BE2C (cell line): Measurements from ENCODE around the gene WDR93.
A peak's percentile ranks its signal among the peaks of the same experiment; 100 is the strongest.

Experiments
- DNase-seq: peaks from one replicate; pipeline ENCODE4 v3.0.0-alpha.2; 2020
- H3K27me3 ChIP-seq: fragments of 250-450 bp; sonication (Bioruptor Pico); 2 replicates; pipeline ENCODE4 v1.5.1; 2020; ENCODE audit warnings: mild to moderate bottlenecking
- H3K36me3 ChIP-seq: fragments of 250-450 bp; sonication (Bioruptor Pico); 2 replicates; pipeline ENCODE4 v1.5.1; 2020; ENCODE audit warnings: mild to moderate bottlenecking
- H3K4me1 ChIP-seq: fragments of 250-450 bp; sonication (Bioruptor Pico); 2 replicates; pipeline ENCODE4 v1.5.1; 2020
- H3K4me3 ChIP-seq: 2 replicates; pipeline ENCODE4 v1.5.1; 2011; ENCODE audit warnings: low read depth, low read length
- H3K9me3 ChIP-seq: fragments of 250-450 bp; sonication (Bioruptor Pico); 2 replicates; pipeline ENCODE4 v1.5.1; 2020
- CTCF ChIP-seq: IDR thresholded peaks from 2 replicates; pipeline ENCODE4 v1.5.1; 2012; ENCODE audit warnings: mild to moderate bottlenecking, low read depth, low read length

The WDR93 gene

GRCh38 chr15:89735773-89736172 is 45.2 kb downstream of the WDR93 start:
- no peak for DNase-seq
- no peaks in the 10 kb centered on the region for H3K4me1 ChIP-seq
- H3K4me3 ChIP-seq, result no peak overlapping the region
- no peaks in the 10 kb centered on the region for H3K36me3 ChIP-seq
- no peak for TF ChIP-seq CTCF
- H3K27me3 ChIP-seq, result no peaks in the 10 kb centered on the region
- H3K9me3 ChIP-seq, result no peaks in the 10 kb centered on the region

- no peaks in the 10 kb centered on the region for H3K4me1 ChIP-seq
- peak; percentile 93 for TF ChIP-seq CTCF
- H3K9me3 ChIP-seq, result no peaks in the 10 kb centered on the region
- H3K4me3 ChIP-seq, result peak overlapping the region; percentile 47
- H3K27me3 ChIP-seq, result no peaks in the 10 kb centered on the region
- no peaks in the 10 kb centered on the region for H3K36me3 ChIP-seq
- DNase-seq, result peak; percentile 68
Observed at GRCh38 chr15:89740137-89740536, 49.5 kb downstream of the WDR93 start.

- no peak for TF ChIP-seq CTCF
- no peaks in the 10 kb centered on the region for H3K4me1 ChIP-seq
- no peaks in the 10 kb centered on the region for H3K9me3 ChIP-seq
- H3K36me3 ChIP-seq, result no peaks in the 10 kb centered on the region
- H3K27me3 ChIP-seq, result no peaks in the 10 kb centered on the region
- DNase-seq, result no peak
- H3K4me3 ChIP-seq, result no peak overlapping the region
Observed at GRCh38 chr15:89743011-89743410, 52.4 kb downstream of the WDR93 start.

DNA sequence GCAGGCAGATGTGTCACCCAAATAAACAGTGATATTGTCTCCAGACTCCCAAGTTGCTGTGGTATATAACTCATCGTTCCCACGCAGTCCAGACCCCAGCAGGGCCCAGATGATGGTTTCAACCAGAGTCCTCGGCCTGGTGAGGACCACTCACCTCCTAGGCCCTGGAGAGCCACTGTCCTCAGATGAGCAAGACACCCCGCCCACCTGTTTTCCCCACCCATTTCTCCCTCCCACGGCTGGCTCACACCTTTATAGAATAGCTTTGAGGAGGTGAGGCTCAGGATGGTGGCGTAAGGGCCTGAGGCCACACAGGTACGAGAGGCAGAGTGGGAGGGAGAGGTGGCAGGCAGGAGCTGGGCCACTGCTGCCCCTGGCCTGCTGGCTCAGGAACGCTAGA is 53.0 kb downstream of the WDR93 start:
- DNase-seq, result no peak
- H3K9me3 ChIP-seq, result no peaks in the 10 kb centered on the region
- no peaks in the 10 kb centered on the region for H3K27me3 ChIP-seq
- H3K4me1 ChIP-seq, result no peaks in the 10 kb centered on the region
- no peak overlapping the region for H3K4me3 ChIP-seq
- TF ChIP-seq CTCF, result no peak
- H3K36me3 ChIP-seq, result no peaks in the 10 kb centered on the region

- Histone ChIP-seq H3K4me1 (no peaks in the 10 kb centered on the region), H3K27me3 (no peaks in the 10 kb centered on the region), H3K9me3 (no peaks in the 10 kb centered on the region), H3K36me3 (no peaks in the 10 kb centered on the region), H3K4me3 (no peak overlapping the region)
- TF ChIP-seq CTCF, result no peak
- DNase-seq, result no peak
Observed at GRCh38 chr15:89745131-89745530, 54.5 kb downstream of the WDR93 start.

DNA sequence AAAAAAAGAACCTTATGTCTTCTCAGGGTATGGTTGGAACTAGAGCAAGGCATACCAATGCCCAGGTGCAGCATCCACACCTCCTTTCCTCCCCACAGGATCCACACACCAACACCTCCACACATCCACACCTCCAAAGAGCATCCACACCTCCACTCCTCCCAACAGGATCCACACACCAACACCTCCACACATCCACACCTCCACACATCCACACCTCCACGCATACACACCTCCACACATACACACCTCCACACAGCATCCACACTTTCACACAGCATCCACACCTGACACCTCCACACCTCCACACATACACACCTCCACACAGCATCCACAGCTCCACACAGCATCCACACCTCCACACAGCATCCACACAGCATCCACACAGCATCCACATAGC is 55.2 kb downstream of the WDR93 start:
- TF ChIP-seq CTCF, result no peak
- H3K9me3 ChIP-seq, result no peaks in the 10 kb centered on the region
- no peaks in the 10 kb centered on the region for H3K4me1 ChIP-seq
- no peak for DNase-seq
- no peaks in the 10 kb centered on the region for H3K27me3 ChIP-seq
- no peak overlapping the region for H3K4me3 ChIP-seq
- H3K36me3 ChIP-seq, result no peaks in the 10 kb centered on the region
